GM13976 (cell line): Measurements from ENCODE around the gene TTC32.
"Not testable (repeated sequence)": the region's sequence is repeated elsewhere in the genome, so short reads cannot be mapped to it uniquely, and the experiment has no call there.

Experiments used
- DNase-seq: peaks from one replicate; pipeline ENCODE4 v3.0.0; 2012; ENCODE audit warnings: low spot score
- CTCF ChIP-seq: IDR thresholded peaks from 2 replicates; pipeline ENCODE4 v1.5.1; 2012; ENCODE audit warnings: borderline replicate concordance, mild to moderate bottlenecking; ENCODE audit not compliant: insufficient read depth; ENCODE audit errors: extremely low read depth, missing control alignments, control extremely low read depth
- in situ Hi-C: fragments of 300-500 bp; cut with MboI; formaldehyde crosslinking; loops from one replicate; pipeline ENCODE4 v1.12.0; 2022; ENCODE audit warnings: low sequenced_read_pairs, mixed read lengths, inconsistent platforms; ENCODE audit not compliant: unreplicated experiment

Gene TTC32

DNA sequence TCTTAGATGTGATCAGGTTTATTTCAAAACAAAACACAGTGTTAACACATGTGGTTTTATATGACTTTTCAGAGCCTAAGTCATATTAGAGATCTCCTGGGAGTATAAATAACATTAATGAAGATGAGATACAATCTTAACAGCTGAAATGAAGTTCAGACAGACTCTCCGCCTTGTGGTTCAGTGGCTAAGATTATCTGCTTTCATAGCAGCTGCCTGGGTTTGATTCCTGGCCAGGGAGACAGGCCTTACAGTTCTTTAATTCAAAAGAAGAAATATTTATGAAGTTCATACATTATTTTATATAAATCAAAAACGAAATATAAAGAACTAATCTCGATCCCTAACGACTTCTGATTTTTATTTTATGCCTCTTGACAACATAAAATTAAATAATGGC is 35.2 kb upstream of the TTC32 start:
- in situ Hi-C loops, result no loop called here
- no peak for DNase-seq
- TF ChIP-seq CTCF, result no peak

DNA sequence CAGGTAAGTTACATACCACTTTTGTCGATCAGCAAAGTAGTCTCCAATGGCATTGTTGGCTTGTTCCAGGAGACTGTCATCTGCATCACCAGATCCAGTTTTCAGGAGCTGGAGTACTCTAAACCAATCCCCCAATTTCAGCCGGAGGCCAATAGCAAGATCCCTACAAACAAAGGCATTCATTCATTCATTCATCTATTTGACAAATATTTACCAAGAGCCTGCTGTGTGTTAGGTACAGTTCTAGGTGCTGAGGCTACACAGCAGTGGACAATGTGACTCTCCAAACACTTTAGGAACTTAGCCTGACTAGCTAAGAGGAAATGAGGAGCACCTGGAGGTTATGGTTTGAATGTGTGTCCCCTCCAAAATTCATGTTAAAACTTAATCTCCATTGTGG is 34.4 kb upstream of the TTC32 start:
- no peak for TF ChIP-seq CTCF
- DNase-seq, result no peak

DNA sequence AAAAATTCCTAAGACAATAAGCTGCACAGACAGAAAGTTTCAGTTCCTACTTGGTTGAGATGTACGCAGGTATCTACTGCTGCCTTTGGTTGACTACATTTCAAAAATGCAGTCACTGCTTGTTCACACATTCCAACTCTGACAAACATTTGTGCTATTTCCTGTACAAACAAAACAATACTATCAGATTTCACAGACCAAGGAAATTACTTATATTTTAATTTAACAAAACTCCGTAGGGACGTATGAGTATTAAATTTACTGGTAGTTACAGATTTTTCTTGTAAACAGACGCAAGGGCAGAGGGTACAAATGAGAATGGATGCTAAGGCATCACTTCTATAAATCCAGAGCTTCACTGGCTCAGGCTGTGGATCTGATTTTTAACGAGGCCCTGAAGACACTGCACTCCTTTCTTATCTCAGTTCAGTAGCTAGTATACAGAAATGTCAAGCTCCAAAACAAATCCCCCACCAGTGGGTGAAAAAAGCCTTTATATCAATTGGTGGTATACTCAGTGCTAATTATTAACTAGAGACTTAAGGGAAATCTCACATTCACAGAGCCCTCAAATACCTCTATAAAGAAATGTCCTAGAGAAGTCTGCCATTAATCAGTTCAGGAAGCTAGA is 31.7 kb upstream of the TTC32 start:
- peak; percentile 23 for DNase-seq
- in situ Hi-C loops, result no loop called here
- no peak for TF ChIP-seq CTCF

More for the DNA sequence above, 34.4 kb upstream of the TTC32 start:
- in situ Hi-C loops, result no loop called here

GRCh38 chr2:19932928-19933327 is 31.1 kb upstream of the TTC32 start:
- TF ChIP-seq CTCF, result no peak
- no peak for DNase-seq
- in situ Hi-C loops, result no loop called here

- in situ Hi-C loops, result no loop called here
These were observed 27.4 kb upstream of the TTC32 start for GRCh38 chr2:19929226-19929625.

DNA sequence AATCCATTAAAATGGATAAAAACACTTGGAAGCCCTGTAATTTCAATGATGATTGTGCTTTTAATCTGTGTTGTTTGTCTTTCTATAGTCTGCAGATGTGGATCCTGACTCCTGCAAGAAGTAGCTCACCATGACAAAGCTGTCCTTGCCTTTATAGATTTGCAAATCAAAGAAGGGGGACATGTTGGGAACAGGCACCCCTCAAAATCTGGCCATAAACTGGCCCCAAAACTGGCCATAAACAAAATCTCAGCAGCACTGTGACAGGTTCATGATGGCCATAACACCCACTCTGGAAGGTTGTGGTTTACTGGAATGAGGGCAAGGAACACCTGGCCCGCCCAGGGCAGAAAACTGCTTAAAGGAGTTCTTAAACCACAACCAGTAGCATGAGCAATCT is 26.0 kb upstream of the TTC32 start:
- in situ Hi-C loops, result not testable (repeated sequence)

More at GRCh38 chr2:19929226-19929625, 27.4 kb upstream of the TTC32 start:
- no peak for DNase-seq
- no peak for TF ChIP-seq CTCF

DNA sequence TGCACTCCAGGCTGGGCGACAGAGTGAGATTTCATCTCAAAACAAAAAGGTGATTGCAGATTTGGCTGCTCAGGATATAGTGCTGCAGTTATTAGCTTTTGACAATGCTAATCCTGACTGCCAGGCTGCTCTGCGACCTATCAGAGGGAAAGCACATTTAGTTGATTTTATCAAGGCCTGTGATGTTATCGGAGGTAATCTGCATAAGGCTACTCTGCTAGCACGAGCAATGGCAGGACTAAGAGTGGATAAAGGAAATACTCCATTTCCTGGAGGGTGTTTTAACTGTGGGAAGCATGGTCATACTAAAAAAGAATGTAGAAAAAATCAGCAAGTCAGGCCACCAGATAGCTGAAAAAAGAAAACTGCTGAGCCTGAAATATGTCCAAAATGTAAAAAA is 22.7 kb upstream of the TTC32 start:
- in situ Hi-C loops, DNase-seq: not testable (repeated sequence)

More for the DNA sequence above, 26.0 kb upstream of the TTC32 start:
- DNase-seq, result not testable (repeated sequence)

- in situ Hi-C loops, result not testable (repeated sequence)
These were observed 20.4 kb upstream of the TTC32 start for GRCh38 chr2:19922188-19922587.

More at GRCh38 chr2:19922188-19922587, 20.4 kb upstream of the TTC32 start:
- DNase-seq, result not testable (repeated sequence)
